IPS-11a (cell line): ENCODE results near the gene COL6A2.

Experiments
- H3K4me3 ChIP-seq: one replicate; pipeline ENCODE4 v1.5.1; 2013; ENCODE audit warnings: low read depth, low read length, control low read depth

COL6A2 gene

DNA sequence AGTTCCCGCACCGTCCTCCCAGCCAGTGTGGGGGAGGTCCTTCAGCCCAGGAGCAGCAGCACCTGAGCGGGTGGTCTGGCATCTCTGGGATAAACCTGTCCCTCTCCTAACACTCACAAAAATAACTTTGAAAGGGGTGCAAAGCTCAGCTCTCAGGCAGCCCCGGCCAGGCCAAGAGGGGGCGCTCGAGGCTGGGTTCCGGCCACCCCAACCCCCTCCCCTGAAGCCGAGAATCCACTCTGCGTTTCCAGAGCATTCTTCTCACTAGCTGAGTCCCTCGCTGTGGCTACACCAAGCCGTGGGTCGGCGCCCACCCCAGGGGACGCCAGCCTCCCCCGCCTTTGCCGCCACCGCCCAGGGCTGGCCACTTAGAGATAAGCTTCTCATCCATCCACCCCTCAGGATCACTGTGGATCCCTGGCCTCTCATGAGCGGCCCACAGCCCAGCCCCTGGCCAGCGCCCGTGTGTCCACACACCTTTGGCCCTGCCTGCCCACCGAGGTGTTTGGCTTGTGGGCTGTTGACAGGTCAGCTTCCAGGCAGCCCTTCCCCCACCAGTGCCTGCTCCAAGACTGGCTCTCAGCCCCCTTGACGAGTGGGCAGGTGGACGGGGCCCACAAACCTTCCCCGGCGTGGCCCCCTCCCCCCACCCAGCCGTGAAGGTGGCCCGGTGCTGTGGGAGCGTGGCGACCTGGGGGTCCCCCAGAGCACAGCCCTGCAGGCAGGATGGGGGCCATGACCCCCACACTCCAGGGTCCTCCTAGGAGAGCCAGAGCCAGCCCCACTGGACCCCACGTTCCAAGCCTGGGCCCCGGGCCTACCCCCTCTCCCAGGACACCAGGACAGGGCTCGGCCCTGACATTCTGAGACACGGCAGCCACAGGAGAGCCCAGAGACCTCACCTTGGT, 55.6 kb downstream of the COL6A2 start:
- no peak overlapping the region for H3K4me3 ChIP-seq

DNA sequence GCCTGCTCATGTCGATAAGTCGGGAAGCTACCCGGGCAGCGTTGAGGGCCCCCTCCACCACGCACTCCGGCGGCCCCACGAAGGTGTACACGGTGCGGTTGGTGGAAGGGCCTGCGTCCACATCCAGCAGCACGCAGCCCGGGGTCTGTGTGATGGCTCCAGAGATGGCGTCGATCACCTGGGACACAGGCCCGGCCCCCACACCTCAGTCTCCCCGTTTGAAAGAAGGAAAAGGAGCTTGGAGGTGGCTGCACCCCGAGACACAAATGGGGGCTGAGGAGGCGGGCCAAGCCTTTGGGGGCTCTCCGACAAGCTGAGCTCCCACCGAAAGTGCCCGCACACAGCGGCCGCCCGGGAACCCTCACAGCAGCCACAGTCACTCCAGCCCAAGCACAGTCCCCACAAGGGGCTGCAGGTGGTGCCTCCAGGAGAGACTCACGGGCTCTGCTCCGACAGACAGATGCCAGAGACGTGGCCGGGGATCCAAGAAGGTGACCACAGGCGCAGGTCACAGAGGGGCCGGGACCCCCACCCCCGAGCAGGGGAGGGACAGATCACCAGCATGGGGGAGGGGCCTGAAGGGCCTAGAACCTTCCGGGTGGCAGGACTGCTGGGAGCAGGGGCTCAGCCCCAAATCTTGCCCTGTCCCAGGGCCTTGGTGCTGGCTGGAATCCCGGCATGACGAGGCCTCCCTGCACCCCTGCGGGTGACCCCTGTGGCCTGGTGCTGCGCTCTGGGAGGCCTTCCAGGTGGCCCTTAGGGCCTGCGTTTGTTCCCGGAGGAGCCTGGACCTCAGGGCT, 56.4 kb downstream of the COL6A2 start:
- H3K4me3 ChIP-seq: no peak overlapping the region

DNA sequence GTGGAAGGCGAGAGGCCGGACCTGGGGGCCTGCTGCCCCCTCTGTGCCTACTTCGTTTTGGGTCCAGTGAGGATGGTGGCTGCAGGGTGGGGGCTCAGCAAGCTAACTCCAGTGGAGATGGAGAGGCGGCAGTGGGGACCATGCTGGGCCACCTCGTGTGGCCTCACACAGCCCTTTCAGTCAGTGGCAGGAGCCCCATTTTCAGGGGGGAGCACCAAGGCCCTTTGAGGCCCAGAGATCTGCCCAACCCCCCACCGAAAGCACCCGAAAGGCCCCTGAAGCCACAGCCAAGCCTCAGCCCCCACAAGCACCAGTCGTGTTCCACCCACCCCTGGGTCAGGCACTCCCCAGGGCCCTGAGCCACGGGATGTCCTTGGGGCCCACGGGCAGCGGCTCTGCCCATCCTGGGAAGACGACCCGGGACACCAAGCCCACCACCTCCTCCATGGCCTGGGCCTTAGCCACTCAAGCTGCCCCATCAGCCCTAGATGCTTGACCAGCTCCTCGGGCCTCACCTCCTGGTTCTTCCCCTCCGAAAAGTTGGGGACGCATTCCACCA, 57.1 kb downstream of the COL6A2 start:
- H3K4me3 ChIP-seq: no peak overlapping the region

DNA sequence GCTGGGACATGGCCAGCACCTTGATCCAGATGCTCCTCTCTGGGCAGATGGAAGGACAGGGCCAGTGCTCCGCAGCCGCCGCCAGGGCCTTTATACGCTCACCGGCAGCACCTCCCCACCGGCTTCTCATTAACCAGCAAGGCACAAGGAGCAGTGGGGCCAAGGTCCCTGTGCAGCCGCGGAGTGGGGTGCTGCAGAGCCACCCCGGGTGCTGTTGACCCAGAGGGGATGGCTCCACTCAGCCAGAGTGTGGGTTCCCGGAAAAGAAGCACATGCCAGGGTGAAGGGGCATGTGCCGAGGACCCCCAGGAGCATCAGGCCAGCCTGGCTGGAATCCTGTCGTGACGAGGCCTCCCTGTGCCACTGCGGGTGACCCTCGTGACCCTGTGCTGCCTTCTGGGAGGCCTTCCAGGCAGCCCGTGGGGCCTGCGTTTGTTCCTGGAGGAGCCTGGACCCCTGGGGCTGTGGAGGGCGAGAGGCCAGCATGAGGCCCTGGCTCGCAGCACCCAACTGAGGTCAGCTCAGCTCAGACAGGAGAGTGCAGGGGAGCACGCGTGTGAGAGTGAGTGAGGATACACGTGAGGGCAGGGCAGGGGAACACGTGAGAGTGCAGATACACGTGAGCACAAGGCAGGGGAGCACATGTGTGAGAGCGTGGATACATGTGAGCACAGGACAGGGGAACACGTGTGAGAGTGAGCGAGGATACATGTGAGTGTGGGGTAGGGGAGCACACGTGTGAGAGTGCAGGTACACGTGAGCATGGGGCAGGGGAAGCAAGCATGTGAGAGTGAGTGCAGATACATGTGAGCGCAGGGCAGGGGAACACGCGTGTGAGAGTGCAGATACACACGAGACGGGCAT, 57.8 kb downstream of the COL6A2 start, which contains the start of gene FTCD:
Gene FTCD (minus strand): TSS at position 66 of the 864 bp plus-strand sequence. CDS start 56 bp downstream, at position 10.
- no peak within 1 kb of the TSS for H3K4me3 ChIP-seq

DNA sequence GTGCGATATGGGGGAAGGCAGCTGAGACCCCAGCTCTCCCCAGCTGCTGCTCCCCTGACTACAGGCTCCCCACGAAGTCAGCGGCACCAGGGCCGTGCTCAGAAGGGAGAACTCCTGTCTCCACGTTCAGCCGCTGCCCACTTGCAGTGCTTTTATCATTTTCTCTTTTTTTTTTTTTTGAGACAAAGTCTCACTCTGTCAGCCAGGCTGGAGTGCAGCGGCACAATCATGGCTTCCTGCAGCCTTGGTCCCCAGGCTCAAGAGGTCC, 58.4 kb downstream of the COL6A2 start:
- no peak overlapping the region for H3K4me3 ChIP-seq

DNA sequence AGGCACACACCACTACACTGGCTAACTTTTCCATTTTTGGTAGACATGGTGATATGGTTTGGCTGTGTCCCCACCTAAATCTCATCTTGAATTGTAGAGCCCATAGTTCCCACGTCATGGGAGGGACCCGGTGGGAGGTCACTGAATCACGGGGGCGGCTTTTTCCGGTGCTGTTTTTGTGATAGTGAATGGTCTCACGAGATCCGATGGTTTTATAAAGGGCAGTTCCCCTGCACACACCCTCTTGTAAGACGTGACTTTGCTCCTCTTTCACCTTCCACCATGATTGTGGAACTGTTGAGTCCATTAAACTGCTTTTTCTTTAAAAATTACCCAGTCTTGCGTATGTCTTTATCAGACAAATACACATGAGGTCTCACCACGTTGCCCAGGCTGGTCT, 58.8 kb downstream of the COL6A2 start:
- no peak overlapping the region for H3K4me3 ChIP-seq

DNA sequence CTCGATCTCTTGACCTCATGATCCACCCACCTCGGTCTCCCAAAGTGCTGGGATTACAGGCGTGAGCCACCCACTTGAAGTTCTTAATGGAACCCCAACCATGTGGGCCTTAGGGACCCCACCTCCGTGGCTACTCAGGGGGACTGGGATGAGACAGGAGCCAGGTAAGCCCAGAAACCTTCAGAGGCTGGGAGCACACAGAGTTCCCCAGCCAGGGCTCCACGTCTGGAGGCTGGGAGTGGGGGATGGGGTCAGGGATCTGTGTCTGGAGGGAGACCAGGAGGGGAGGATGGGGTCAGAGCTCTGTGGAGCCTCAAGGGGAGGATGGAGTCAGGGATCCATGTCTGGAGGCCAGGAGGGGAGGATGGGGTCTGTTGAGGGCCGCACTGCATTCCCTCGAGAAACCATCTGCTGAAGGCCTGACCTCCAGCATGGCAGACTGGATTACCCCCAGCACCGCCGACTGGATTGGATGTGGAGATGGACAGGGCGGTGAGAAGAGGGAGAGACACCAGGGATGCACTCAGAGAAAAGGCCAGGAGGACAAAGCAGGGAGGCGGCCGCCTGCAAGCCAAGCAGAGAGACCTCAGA, 59.6 kb downstream of the COL6A2 start:
- no peak overlapping the region for H3K4me3 ChIP-seq

DNA sequence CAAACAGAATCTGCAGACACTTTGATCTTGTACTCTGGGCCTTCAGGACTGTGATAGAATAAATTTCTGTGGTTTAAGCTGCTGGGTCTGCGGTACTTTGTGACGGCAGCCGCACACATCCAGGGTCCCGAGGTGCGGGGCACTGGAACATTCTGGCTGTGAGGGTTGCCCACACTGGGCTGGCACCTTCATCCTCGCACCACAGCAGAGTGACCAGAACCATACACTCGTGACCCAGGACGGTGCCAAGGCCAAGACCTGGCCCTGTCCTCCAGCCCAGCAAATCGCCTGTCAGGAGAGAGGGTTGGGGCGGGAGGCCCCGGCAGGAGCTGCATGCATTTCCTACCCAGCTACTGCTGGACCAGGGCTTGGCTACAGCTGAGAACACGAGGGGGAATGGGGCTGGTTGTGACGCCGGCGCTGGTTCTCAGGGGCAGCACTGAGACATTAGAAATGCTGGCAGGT, 60.1 kb downstream of the COL6A2 start:
- no peak overlapping the region for H3K4me3 ChIP-seq

DNA sequence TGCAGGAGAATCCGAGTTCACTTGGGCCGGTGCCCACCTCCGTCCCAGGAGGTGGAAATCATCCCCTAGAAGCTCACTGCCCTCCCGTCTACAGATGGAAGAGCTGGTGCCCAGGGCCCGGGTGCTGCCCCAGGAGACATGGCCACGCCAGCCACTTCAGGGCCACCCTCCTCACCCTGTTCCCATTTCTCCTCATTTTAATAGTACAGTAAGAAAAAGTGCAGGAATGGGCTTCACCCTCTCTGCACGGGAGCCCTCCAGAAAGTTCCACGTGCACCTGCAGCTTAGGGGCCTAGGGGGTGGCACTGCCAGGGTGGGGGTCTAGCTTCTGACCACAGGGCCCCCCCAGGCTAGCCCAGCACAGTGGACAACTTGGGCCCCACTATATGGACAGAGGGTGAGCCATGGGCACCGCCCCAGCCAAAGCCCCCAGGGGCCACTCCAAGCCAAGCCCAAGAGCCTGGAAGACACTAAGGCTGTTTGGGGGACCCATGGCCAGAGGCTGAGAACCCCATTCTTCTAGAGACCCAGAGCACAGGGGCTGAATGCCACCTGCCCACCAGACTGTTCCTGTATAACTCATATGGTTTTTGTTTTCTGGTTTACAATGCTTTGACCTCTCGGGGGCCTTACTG, 60.9 kb downstream of the COL6A2 start:
- no peak overlapping the region for H3K4me3 ChIP-seq

DNA sequence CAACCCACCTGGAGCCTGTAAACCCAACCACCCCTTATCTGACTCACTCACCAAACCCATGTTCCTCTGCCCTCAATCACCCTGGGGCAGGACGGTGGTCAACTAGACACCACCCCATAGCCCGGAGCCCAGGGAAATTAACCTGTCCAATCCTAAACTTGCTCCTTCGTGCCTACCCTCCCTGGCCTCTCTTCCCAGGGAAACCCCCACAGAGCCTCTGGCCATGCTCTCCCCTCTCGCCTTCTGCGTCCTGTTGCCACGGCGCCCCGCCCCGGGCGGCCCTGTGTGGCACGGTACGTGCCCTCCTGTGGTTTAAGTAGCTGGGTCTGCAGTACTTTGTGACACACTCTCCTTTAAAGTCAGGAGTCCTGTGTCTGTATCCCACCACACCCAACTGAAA, 61.5 kb downstream of the COL6A2 start:
- H3K4me3 ChIP-seq: no peak overlapping the region

DNA sequence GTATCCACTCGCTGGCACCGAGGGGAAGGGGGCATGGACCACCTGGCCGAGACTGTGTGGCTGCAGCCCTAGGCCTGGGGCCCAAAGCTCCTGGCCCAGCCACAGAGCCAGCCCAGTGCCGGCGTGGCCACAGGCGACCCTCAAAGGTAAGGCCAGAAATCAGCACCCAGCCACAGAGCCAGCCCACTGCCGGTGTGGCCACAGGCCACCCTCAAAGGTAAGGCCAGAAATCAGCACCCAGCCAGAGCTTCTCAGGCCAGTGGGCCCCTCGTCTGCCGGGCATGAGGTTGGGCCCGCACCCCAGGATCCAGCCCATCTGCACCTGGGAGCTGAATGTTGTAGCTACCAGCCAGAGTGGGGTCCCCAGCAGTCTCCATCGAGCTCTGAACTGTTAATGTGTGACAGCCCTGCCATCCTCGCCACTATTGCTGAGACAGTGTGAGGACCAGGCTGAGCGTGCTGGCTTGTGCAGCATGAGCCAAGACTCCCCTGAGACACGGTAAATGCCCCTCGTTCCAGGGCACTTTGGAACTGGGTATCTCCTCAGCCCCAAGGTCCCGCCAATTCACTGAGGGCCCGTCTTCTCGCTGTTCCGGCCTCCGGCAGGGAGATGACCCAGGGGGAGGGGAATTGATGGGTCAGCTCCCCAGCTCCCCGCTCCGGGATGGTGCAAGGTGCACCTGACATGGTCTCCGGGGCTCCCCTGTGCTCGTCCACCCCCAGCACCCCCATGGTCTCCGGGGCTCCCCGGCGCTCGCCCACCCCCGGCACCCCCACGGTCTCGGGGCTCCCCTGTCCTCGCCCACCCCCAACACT, 62.1 kb downstream of the COL6A2 start:
- no peak overlapping the region for H3K4me3 ChIP-seq

DNA sequence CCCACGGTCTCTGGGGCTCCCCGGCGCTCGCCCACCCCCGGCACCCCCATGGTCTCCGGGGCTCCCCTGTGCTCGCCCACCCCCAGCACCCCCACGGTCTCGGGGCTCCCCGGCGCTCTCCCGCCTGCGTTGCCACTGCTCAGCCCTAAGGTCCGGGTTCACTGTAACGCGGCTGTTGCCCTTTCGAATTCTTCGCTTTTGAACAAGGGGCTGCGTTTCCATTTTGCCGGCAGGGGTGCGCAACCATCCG, 62.7 kb downstream of the COL6A2 start:
- no peak overlapping the region for H3K4me3 ChIP-seq

DNA sequence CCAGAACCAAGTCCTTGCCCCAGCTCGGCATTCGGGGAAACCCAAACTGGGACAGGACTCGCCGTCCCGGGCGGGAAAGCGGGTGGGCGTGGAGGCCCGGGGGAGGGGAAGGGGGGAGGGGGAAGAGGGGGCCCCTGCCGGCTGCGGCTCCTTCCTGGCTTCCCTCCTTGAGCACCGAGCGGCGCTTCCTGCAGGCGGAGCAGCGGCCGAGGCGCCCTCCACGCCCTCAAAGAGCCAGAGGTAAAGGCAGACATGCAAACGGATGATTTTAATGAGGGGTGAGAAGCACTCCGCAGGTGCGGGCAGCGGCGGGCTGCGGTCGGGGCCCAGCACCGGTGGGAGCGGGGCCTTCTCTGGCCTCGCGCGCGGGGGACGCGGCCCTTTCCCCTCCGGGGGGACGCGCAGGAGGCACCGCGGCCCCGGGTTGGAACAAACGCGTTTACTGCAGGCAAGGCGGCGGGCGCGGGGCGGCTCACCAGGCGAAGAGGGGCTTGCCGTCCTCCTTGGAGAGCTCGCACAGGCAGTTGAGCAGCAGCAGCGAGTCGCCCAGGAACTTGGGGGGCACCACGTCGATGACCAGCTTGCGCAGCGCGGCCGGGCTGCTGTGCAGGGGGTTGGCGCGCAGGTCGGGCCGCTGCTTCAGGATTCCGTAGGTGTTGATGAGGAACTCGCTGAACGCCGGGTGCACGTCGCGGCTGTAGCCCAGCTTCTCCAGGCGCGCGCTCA, 63.2 kb downstream of the COL6A2 start:
- no peak overlapping the region for H3K4me3 ChIP-seq

DNA sequence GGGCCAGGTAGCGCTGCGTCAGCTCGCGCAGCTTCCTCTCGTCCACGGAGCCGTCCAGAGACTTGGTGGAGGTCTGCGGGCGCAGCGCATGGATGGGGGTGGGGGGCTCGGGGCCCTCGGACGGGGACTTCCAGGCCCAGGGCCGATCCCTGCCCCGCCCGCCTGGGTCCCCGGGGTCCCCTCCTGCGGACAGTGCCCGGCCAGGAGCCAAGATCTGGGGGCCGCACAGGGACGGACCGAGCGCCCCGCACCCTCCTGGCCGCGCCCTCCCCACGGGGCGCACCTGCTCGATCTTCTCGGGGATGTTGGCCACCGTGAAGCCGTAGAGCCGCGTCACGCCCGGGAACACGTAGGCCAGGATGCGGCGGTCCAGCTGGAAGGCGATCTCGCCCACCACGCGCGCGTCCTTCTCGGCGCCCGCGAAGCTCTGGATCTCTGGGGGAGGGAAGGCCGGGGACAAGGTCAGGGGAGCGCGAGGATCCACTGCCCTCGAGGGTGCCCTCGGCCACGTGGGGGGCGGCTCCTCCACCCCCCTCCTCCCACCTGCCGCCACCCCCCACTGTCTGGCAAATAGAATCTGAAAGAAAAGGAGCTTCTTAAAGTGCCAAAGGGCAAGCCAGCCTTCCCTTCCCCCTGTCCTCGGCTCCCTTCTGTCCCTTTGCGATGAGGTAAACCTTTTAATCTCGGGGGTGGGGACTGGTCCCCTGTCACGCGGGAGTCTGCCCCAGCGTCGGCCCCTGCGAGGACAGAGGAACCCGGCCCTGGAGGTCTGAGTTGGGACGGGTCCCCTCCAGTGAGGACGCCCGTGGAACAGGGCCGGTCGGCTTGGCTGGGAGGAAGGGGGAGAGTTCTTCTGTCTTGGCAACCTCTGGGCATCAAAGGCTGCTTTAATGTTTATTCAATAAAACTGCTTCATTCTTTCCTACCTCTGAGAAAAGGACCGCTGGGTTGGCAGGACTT, 64.0 kb downstream of the COL6A2 start:
- H3K4me3 ChIP-seq: no peak overlapping the region

DNA sequence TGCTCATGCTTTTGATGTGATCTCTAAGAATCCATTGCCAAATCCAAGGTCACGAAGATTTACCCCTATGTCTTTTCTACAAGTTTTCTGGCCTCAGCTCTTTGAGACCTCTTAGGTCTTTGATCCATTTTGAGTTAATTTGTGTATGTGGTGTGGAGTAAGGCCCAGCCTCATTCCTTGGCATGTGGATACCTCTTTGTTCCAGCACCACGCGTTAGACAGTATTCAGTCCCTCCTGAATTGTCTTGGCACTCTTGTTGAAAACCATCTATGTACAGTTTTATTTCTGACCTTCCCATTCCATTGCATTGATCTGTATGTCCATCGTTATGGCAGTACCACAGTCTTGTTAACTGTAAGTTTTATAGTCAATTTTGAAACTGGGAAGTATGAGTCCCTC, 65.5 kb downstream of the COL6A2 start:
- no peak overlapping the region for H3K4me3 ChIP-seq

DNA sequence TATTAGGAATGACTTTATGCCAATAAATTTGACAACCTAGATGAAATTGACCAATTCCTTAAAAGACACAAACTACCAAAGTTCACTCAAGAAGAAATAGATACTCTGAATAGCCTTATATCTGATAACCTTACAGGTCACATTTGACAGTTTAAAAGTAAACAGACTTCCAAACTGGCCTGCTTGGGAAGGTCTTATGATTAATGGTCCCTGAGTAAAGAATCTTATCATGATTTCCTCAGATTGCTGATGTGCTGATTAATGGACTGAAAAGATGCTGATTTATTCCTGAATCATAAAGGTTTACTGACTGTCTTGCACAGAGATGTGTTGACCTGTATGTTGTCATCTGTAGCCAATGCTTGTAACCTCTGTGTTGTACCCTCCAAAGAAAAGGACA, 67.2 kb downstream of the COL6A2 start:
- H3K4me3 ChIP-seq: no peak overlapping the region

DNA sequence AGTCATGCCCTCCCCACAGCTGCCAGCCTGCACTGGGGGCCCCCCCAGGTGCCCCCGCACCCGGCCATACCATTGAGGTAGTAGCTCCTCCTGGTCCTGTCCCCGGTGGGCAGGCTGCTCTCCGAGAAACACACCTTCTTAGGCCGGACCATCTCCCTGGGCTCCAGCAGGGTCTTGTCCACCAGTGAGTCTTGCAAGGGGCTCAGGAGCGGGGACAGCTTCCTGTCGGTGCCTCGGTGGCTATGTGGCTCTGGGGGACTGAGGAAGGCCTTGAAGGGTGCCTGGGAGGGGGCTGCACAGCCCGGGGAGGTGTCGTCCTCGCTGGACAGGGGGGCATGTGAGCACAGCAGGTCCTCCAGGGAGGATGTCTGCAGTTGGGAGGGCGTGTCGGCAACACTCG, 70.3 kb downstream of the COL6A2 start:
- H3K4me3 ChIP-seq: no peak overlapping the region
